Mammary epithelial cell (primary cell): ENCODE data around the gene C22orf15.

Experiments
- CTCF ChIP-seq, 2 donors: IDR thresholded peaks in 1 of 2; conservative IDR thresholded peaks in 1 of 2; 2 replicates each; pipeline ENCODE4 v1.5.1; 2011 to 2012; ENCODE audit warnings: inconsistent platforms in 2 of 2, low read length in 2 of 2, mild to moderate bottlenecking in 2 of 2, control low read depth in 1 of 2, low read depth in 1 of 2; ENCODE audit not compliant: insufficient read depth in 1 of 2; ENCODE audit errors: extremely low read depth in 1 of 2
- EZH2 ChIP-seq: IDR thresholded peaks from 2 replicates; pipeline ENCODE4 v1.6.1; 2012; ENCODE audit warnings: low read length, inconsistent platforms, borderline replicate concordance

- TF ChIP-seq CTCF (conservative IDR thresholded peaks at IDR 0.05 in 1 of 2, IDR thresholded peaks at IDR 0.05 in 1 of 2; ENCODE audit: extremely low read depth in 1 of 2, insufficient read depth in 1 of 2, low read depth in 1 of 2, low read length in 2 of 2) (no peak), EZH2 (no peak)
These were observed 44.2 kb upstream of the C22orf15 start for GRCh38 chr22:23718371-23719165.
